PC-3 (cell line): Measurements from ENCODE around the gene SH3TC1. TPM values are rescaled to one million over a fixed set of nuclear protein-coding genes. Genes with fewer than 3 reads are reported as not detected.

ENCODE experiments used
- ATAC-seq: fragments of 200-7000 bp; cut with Tn5 transposase; 2 replicates; pipeline ENCODE4 v1.9.1; 2020; ENCODE audit warnings: mild to moderate bottlenecking, moderate library complexity
- BruUV-seq: library from RNA; stranded (reverse); fragments of 400-500 nt; replicated peaks from 2 replicates; lab custom pipeline; 2021; lab: Mats Ljungman, UMichigan
- CTCF ChIA-PET: fragments of 300-600 bp; sonication (Branson Sonifier 250); formaldehyde crosslinking; loops from one replicate; lab custom pipeline; 2022; ENCODE audit warnings: antibody characterized with exemption; lab: Charles Lee
- POLR2A ChIA-PET: fragments of 300-600 bp; sonication (Branson Sonifier 250); formaldehyde crosslinking; loops from one replicate; lab custom pipeline; 2022; ENCODE audit warnings: antibody characterized with exemption; ENCODE audit not compliant: unreplicated experiment; lab: Charles Lee
- DNase-seq: peaks from one replicate; pipeline ENCODE4 v3.0.0-alpha.2; 2015
- H2AFZ ChIP-seq: fragments of 300-600 bp; sonication (generic); 2 replicates; pipeline ENCODE4 v1.6.0; 2016; ENCODE audit warnings: antibody characterized with exemption, low read length
- H3F3A ChIP-seq: fragments of 300-600 bp; sonication (generic); one replicate; pipeline ENCODE4 v1.6.0; 2017; ENCODE audit warnings: antibody characterized with exemption, low read length, control low read depth, mild to moderate bottlenecking; ENCODE audit not compliant: unreplicated experiment
- H3K27ac ChIP-seq: fragments of 300-600 bp; sonication (generic); 2 replicates; pipeline ENCODE4 v1.5.1; 2016; ENCODE audit warnings: mild to moderate bottlenecking, low read length
- H3K27me3 ChIP-seq: fragments of 300-600 bp; sonication (generic); 2 replicates; pipeline ENCODE4 v1.6.1; 2016; ENCODE audit warnings: low read length, mixed read lengths
- H3K36me3 ChIP-seq: fragments of 300-600 bp; sonication (generic); 2 replicates; pipeline ENCODE4 v1.6.1; 2016; ENCODE audit warnings: low read depth, mixed run types, low read length, mixed read lengths
- H3K4me1 ChIP-seq: fragments of 300-600 bp; sonication (generic); 2 replicates; pipeline ENCODE4 v1.5.1; 2016; ENCODE audit warnings: low read length; ENCODE audit not compliant: insufficient read depth
- H3K4me2 ChIP-seq: fragments of 300-600 bp; sonication (generic); 2 replicates; pipeline ENCODE4 v1.6.0; 2016; ENCODE audit warnings: low read length
- H3K4me3 ChIP-seq: fragments of 300-600 bp; sonication (generic); 2 replicates; pipeline ENCODE4 v1.5.1; 2016; ENCODE audit warnings: mild to moderate bottlenecking, low read length, mixed read lengths
- H3K79me2 ChIP-seq: fragments of 300-600 bp; sonication (generic); 2 replicates; pipeline ENCODE4 v1.6.1; 2017; ENCODE audit warnings: low read length, mixed read lengths
- H3K9ac ChIP-seq: fragments of 300-600 bp; sonication (generic); 2 replicates; pipeline ENCODE4 v1.6.0; 2016; ENCODE audit warnings: mild to moderate bottlenecking, low read length
- H3K9me2 ChIP-seq: fragments of 300-600 bp; sonication (generic); replicated peaks from 2 replicates; pipeline ENCODE4 v1.6.1; 2016; ENCODE audit warnings: mixed run types, low read length, mixed read lengths
- H3K9me3 ChIP-seq: fragments of 300-600 bp; sonication (generic); 2 replicates; pipeline ENCODE4 v1.6.1; 2016; ENCODE audit warnings: low read length, mixed read lengths
- H4K20me1 ChIP-seq: fragments of 300-600 bp; sonication (generic); 2 replicates; pipeline ENCODE4 v1.6.1; 2016; ENCODE audit warnings: low read length, mixed read lengths
- EZH2 ChIP-seq: fragments of 300-600 bp; sonication (generic); IDR thresholded peaks from one replicate; pipeline ENCODE4 v1.6.1; 2017; ENCODE audit warnings: antibody characterized with exemption, mild to moderate bottlenecking, low read length; ENCODE audit not compliant: unreplicated experiment
- EZH2phosphoT487 ChIP-seq: fragments of 300-600 bp; sonication (generic); IDR thresholded peaks from 2 replicates; pipeline ENCODE4 v1.6.1; 2018; ENCODE audit warnings: mild to moderate bottlenecking, antibody characterized with exemption, low read length, borderline replicate concordance
- intact Hi-C: fragments of 100-400 bp; cut with micrococcal nuclease; formaldehyde crosslinking; loops from 2 replicates; pipeline ENCODE4 v1.9.0; 2023
- total RNA-seq: library from RNA; depleted of rRNA; stranded (reverse); fragments of >200 nt; gene quantifications from 2 replicates; pipeline ENCODE4 v1.2.3, GENCODE V29; 2014
- TF ChIP-seq, protein P1 (sequence below): fragments of 300-600 bp; sonication (generic); conservative IDR thresholded peaks from 2 replicates; pipeline ENCODE4 v1.5.1; 2017; ENCODE audit warnings: antibody characterized with exemption, low read depth, mild to moderate bottlenecking, low read length

The SH3TC1 gene
- total RNA-seq, 1 experiment from 2014 or later: 23.1 TPM

DNA sequence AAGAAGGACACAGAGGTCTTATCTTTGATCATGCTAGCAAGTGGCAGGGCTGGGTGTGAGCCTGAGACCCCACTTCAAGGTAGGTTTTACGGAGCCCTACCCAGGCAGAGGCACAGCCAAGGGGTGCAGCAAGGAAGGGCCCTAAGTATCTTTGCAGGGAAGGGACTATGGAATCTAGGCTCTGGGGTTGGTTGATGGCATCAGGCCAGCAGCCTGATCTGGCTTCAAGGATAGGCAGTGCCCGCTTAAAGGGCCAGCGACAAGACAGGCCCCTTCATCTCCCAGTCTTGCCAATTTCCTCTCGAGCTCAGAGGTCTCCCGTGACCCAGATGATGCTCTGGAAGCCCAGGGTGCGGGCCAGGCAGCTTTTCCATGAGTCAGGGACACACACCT, 46.2 kb upstream of the SH3TC1 start:
- no peak for ATAC-seq
- DNase-seq: no peak
- H4K20me1 ChIP-seq: no peaks in the 10 kb centered on the region
- no TSS peak for BruUV-seq
- no peak overlapping the region for H3K27ac ChIP-seq
- no peaks in the 10 kb centered on the region for H3F3A ChIP-seq
- TF ChIP-seq EZH2: no peak
- no peak for TF ChIP-seq EZH2phosphoT487
- TF ChIP-seq, protein P1, sequence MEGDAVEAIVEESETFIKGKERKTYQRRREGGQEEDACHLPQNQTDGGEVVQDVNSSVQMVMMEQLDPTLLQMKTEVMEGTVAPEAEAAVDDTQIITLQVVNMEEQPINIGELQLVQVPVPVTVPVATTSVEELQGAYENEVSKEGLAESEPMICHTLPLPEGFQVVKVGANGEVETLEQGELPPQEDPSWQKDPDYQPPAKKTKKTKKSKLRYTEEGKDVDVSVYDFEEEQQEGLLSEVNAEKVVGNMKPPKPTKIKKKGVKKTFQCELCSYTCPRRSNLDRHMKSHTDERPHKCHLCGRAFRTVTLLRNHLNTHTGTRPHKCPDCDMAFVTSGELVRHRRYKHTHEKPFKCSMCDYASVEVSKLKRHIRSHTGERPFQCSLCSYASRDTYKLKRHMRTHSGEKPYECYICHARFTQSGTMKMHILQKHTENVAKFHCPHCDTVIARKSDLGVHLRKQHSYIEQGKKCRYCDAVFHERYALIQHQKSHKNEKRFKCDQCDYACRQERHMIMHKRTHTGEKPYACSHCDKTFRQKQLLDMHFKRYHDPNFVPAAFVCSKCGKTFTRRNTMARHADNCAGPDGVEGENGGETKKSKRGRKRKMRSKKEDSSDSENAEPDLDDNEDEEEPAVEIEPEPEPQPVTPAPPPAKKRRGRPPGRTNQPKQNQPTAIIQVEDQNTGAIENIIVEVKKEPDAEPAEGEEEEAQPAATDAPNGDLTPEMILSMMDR: no peak
- intact Hi-C loops: no loop called here
- H3K4me3 ChIP-seq: no peak overlapping the region
- no peak overlapping the region for H3K9ac ChIP-seq
- H3K4me1 ChIP-seq: no peaks in the 10 kb centered on the region; the same call in 1 of the 2 replicates
- H3K36me3 ChIP-seq: no peaks in the 10 kb centered on the region
- H3K9me3 ChIP-seq: no peaks in the 10 kb centered on the region
- H2AFZ ChIP-seq: no peak overlapping the region
- ChIA-PET POLR2A (no interaction called here), CTCF (no interaction called here)
- no peaks in the 10 kb centered on the region for H3K27me3 ChIP-seq
- H3K4me2 ChIP-seq: no peak overlapping the region
- H3K79me2 ChIP-seq: no peaks in the 10 kb centered on the region
- no peaks in the 10 kb centered on the region for H3K9me2 ChIP-seq

DNA sequence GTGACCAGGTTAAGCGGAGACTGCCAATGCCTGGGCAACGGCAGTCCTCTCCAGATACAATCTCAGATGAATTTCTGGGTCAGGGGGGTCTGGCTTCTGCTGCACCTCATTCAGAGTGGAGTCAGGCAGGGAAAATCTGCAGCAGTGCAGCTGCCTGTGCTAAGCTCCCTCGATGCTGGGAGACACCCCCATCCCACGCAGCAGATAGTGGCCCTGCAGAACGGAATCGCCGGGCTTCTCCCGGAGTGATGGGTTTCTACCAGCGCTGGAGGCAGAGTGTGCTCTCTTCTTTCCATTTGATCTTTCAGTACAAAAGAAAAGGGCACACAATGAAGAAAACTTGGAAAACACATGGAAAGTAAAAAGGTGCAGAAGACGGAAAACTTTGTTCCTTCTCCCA, 45.6 kb upstream of the SH3TC1 start:
- no peaks in the 10 kb centered on the region for H4K20me1 ChIP-seq
- TF ChIP-seq EZH2 (no peak), EZH2phosphoT487 (no peak)
- TF ChIP-seq, protein P1: no peak
- no peaks in the 10 kb centered on the region for H3K9me2 ChIP-seq
- no peaks in the 10 kb centered on the region for H3F3A ChIP-seq
- H3K36me3 ChIP-seq: no peaks in the 10 kb centered on the region
- H2AFZ ChIP-seq: no peak overlapping the region
- CTCF ChIA-PET: no interaction called here
- intact Hi-C loops: no loop called here
- no peak overlapping the region for H3K9ac ChIP-seq
- no peak overlapping the region for H3K27ac ChIP-seq
- BruUV-seq: no TSS peak
- POLR2A ChIA-PET: no interaction called here
- no peak for DNase-seq
- no peaks in the 10 kb centered on the region for H3K27me3 ChIP-seq
- H3K9me3 ChIP-seq: no peaks in the 10 kb centered on the region
- no peak overlapping the region for H3K4me3 ChIP-seq
- H3K4me2 ChIP-seq: no peak overlapping the region
- H3K79me2 ChIP-seq: no peaks in the 10 kb centered on the region
- H3K4me1 ChIP-seq: no peaks in the 10 kb centered on the region; the same call in 1 of the 2 replicates
- no peak for ATAC-seq

DNA sequence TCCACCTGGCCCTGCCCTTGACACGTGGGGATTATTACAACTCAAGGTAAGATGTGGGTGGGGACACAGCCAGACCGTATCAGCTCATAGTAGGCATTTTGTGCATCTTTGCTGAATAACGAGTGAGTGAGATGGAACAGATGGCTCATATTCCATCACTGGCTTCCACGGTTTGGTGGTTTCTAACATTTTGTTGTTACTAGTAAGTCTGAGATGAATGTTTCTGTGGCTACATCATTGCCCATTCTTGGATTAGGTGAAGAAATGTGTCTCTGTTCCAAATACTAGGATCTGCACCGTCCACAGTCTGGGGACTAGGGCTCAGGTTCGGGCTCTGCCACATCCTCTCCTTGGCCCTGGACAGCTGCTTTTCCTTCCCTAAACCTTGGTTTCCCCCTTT, 44.0 kb upstream of the SH3TC1 start:
- DNase-seq: no peak
- Histone ChIP-seq H3K36me3 (no peaks in the 10 kb centered on the region), H3K27me3 (no peaks in the 10 kb centered on the region), H3K4me1 (no peaks in the 10 kb centered on the region; the same call in 1 of the 2 replicates), H3K9me3 (no peaks in the 10 kb centered on the region), H3K79me2 (no peaks in the 10 kb centered on the region), H2AFZ (no peak overlapping the region), H3K27ac (no peak overlapping the region), H4K20me1 (no peaks in the 10 kb centered on the region), H3F3A (no peaks in the 10 kb centered on the region), H3K9me2 (no peaks in the 10 kb centered on the region), H3K4me2 (no peak overlapping the region), H3K4me3 (no peak overlapping the region), H3K9ac (no peak overlapping the region)
- no TSS peak for BruUV-seq
- POLR2A ChIA-PET: no interaction called here
- CTCF ChIA-PET: no interaction called here
- intact Hi-C loops: no loop called here
- ATAC-seq: no peak
- no peak for TF ChIP-seq EZH2phosphoT487
- TF ChIP-seq, protein P1: no peak
